ENCODE results near the gene GPBP1. TPM values are rescaled to one million over a fixed set of nuclear protein-coding genes. Genes with fewer than 3 reads are reported as not detected.

Gene GPBP1
- total RNA-seq, 1 experiment from 2014 or later = 69.5 TPM

DNA sequence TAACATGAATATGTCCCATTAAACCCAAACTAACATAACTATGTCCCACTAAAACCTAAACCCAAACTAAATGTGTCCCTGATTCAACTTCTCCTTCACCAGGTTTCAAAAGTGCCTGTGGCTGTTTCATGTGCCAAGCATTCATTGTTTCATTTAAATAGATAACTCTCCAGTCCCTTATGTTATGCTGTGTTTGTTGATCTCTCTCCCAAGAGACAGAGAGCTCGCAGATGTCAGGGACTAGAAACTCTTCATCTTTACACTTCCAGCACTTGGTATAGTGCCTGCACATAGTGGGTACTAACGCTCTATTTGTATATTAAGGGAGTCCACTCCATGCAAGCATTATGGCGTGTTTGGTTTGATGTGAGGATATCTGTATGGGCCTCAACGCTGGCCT is 118.0 kb downstream of the GPBP1 start:
- Histone ChIP-seq H3K4me1 (ENCODE audit: control insufficient read depth in 1 of 2, insufficient read depth in 2 of 2, low read length in 2 of 2) (no peaks in the 10 kb centered on the region), H3K9me2 (ENCODE audit: insufficient read depth) (no peaks in the 10 kb centered on the region), H3K79me2 (ENCODE audit: insufficient read depth, low read length) (no peaks in the 10 kb centered on the region), H3K27me3 (ENCODE audit: insufficient read depth, low read length) (no peaks in the 10 kb centered on the region), H3K4me3 (replicated peaks in 1 of 2; ENCODE audit: low read depth in 1 of 2, low read length in 2 of 2) (no peak overlapping the region), H4K20me1 (ENCODE audit: insufficient read depth) (no peaks in the 10 kb centered on the region), H2AFZ (ENCODE audit: low read depth, low read length, poor library complexity, severe bottlenecking) (no peak overlapping the region), H3K36me3 (ENCODE audit: control insufficient read depth in 1 of 2, insufficient read depth in 2 of 2, low read length in 2 of 2) (no peaks in the 10 kb centered on the region), H3K9ac (ENCODE audit: low read length) (no peak overlapping the region), H3K9me3 (ENCODE audit: control insufficient read depth in 1 of 2, insufficient read depth in 1 of 2, low read depth in 1 of 2, low read length in 2 of 2) (no peaks in the 10 kb centered on the region), H3K27ac (ENCODE audit: low read depth, low read length) (no peak overlapping the region), H3K4me2 (ENCODE audit: low read length) (no peak overlapping the region)
- BruUV-seq (replicated peaks) = no TSS peak
- ATAC-seq (no peak), DNase-seq (ENCODE audit: low read depth, low spot score) (no peak)
- intact Hi-C loops (cut with micrococcal nuclease) = loop anchor here (10.0 kb wide), 1 partner anchor 1033 kb away; no protein-coding TSS in a partner anchor
- TF ChIP-seq FOSL1 (IDR thresholded peaks at IDR 0.05; ENCODE audit: low read depth) = no peak
- TF ChIP-seq JUND (IDR thresholded peaks at IDR 0.05) = no peak
- no peak for TF ChIP-seq EZH2 (IDR thresholded peaks at IDR 0.05)
- TF ChIP-seq ZNF274 (IDR thresholded peaks at IDR 0.05; ENCODE audit: low read depth, low read length) = no peak
- TF ChIP-seq RAD21 (IDR thresholded peaks at IDR 0.05; ENCODE audit: low read depth) = no peak
- TF ChIP-seq POLR2A (IDR thresholded peaks at IDR 0.05; ENCODE audit: borderline replicate concordance, extremely low read depth, insufficient read depth, insufficient read length) = no peak
- no peak for TF ChIP-seq ZFX (IDR thresholded peaks at IDR 0.05)
- TF ChIP-seq SRF (IDR thresholded peaks at IDR 0.05; ENCODE audit: low read depth) = no peak
- TF ChIP-seq EZH2phosphoT487 (IDR thresholded peaks at IDR 0.05; ENCODE audit: borderline replicate concordance) = no peak
- TF ChIP-seq, protein P1, sequence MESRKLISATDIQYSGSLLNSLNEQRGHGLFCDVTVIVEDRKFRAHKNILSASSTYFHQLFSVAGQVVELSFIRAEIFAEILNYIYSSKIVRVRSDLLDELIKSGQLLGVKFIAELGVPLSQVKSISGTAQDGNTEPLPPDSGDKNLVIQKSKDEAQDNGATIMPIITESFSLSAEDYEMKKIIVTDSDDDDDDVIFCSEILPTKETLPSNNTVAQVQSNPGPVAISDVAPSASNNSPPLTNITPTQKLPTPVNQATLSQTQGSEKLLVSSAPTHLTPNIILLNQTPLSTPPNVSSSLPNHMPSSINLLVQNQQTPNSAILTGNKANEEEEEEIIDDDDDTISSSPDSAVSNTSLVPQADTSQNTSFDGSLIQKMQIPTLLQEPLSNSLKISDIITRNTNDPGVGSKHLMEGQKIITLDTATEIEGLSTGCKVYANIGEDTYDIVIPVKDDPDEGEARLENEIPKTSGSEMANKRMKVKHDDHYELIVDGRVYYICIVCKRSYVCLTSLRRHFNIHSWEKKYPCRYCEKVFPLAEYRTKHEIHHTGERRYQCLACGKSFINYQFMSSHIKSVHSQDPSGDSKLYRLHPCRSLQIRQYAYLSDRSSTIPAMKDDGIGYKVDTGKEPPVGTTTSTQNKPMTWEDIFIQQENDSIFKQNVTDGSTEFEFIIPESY (IDR thresholded peaks at IDR 0.05; ENCODE audit: extremely low read depth, insufficient replicate concordance, low read length) = no peak
- no peak for TF ChIP-seq TCF7L2 (IDR thresholded peaks at IDR 0.05; ENCODE audit: borderline replicate concordance, extremely low read depth, insufficient read depth, insufficient read length)
- TF ChIP-seq, protein P2, sequence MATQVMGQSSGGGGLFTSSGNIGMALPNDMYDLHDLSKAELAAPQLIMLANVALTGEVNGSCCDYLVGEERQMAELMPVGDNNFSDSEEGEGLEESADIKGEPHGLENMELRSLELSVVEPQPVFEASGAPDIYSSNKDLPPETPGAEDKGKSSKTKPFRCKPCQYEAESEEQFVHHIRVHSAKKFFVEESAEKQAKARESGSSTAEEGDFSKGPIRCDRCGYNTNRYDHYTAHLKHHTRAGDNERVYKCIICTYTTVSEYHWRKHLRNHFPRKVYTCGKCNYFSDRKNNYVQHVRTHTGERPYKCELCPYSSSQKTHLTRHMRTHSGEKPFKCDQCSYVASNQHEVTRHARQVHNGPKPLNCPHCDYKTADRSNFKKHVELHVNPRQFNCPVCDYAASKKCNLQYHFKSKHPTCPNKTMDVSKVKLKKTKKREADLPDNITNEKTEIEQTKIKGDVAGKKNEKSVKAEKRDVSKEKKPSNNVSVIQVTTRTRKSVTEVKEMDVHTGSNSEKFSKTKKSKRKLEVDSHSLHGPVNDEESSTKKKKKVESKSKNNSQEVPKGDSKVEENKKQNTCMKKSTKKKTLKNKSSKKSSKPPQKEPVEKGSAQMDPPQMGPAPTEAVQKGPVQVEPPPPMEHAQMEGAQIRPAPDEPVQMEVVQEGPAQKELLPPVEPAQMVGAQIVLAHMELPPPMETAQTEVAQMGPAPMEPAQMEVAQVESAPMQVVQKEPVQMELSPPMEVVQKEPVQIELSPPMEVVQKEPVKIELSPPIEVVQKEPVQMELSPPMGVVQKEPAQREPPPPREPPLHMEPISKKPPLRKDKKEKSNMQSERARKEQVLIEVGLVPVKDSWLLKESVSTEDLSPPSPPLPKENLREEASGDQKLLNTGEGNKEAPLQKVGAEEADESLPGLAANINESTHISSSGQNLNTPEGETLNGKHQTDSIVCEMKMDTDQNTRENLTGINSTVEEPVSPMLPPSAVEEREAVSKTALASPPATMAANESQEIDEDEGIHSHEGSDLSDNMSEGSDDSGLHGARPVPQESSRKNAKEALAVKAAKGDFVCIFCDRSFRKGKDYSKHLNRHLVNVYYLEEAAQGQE (IDR thresholded peaks at IDR 0.05; ENCODE audit: low read depth) = no peak
- no peak for TF ChIP-seq SIN3A (IDR thresholded peaks at IDR 0.05; ENCODE audit: low read depth)
- CTCF ChIA-PET = no interaction called here
- RAD21 ChIA-PET (ENCODE audit: low non-redundant PET in 1 of 2, low total read pairs in 2 of 2, uncharacterized antibody in 2 of 2, unreplicated experiment in 2 of 2) = no interaction called here
- POLR2A ChIA-PET = no interaction called here
